CD14-positive monocyte (primary cell): ENCODE data around the gene PATJ. TPM values are rescaled to one million over a fixed set of nuclear protein-coding genes. Genes with fewer than 3 reads are reported as not detected.
"Not testable (repeated sequence)": the region's sequence is repeated elsewhere in the genome, so short reads cannot be mapped to it uniquely, and the experiment has no call there.

Experiments used
- DNase-seq, 3 donors: peaks; one replicate each; pipeline ENCODE4 v3.0.0-alpha.2; 2011 to 2022
- H2AFZ ChIP-seq: 2 replicates; pipeline ENCODE4 v1.6.0; 2012; ENCODE audit warnings: mild to moderate bottlenecking, low read depth, low read length, inconsistent platforms; ENCODE audit not compliant: insufficient read depth, poor library complexity, severe bottlenecking
- H3K27ac ChIP-seq, 2 donors: 1 replicate in 1 of 2; 2 replicates in 1 of 2; pipeline ENCODE4 v1.5.1; 2012 to 2013; ENCODE audit warnings: low read length in 2 of 2, control low read depth in 1 of 2, inconsistent platforms in 1 of 2, low read depth in 1 of 2, mild to moderate bottlenecking in 1 of 2
- H3K27me3 ChIP-seq, 2 donors: one replicate each; pipeline versions ENCODE4 v1.6.0 to v1.6.1; 2011 to 2013; ENCODE audit warnings: low read length in 2 of 2; ENCODE audit not compliant: control insufficient read depth in 2 of 2, insufficient read depth in 2 of 2
- H3K36me3 ChIP-seq, 2 donors: replicated peaks in 1 of 2; 1 replicate in 1 of 2; 2 replicates in 1 of 2; pipeline versions ENCODE4 v1.5.1 to v1.6.1; 2012 to 2013; ENCODE audit warnings: low read length in 2 of 2, control low read depth in 1 of 2, inconsistent platforms in 1 of 2, mild to moderate bottlenecking in 1 of 2; ENCODE audit not compliant: insufficient read depth in 2 of 2, control insufficient read depth in 1 of 2
- H3K4me1 ChIP-seq, 2 donors: 1 replicate in 1 of 2; 2 replicates in 1 of 2; pipeline versions ENCODE4 v1.5.1 to v1.6.1; 2012 to 2013; ENCODE audit warnings: low read length in 2 of 2, control low read depth in 1 of 2, inconsistent platforms in 1 of 2, mild to moderate bottlenecking in 1 of 2, moderate library complexity in 1 of 2; ENCODE audit not compliant: insufficient read depth in 2 of 2, control insufficient read depth in 1 of 2
- H3K4me2 ChIP-seq: replicated peaks from 2 replicates; pipeline ENCODE3; 2012; ENCODE audit warnings: low read length, moderate library complexity, mild to moderate bottlenecking; ENCODE audit not compliant: poor library complexity, severe bottlenecking; ENCODE audit errors: extremely low read depth
- H3K4me3 ChIP-seq, 3 experiments: fragments of 200-600 bp in 1 of 3; sonication (generic) in 1 of 3; replicated peaks in 1 of 3; 1 replicate in 2 of 3; 2 replicates in 1 of 3; pipeline ENCODE4 v1.5.1; 2011 to 2013; ENCODE audit warnings: low read length in 3 of 3, mild to moderate bottlenecking in 3 of 3, control low read depth in 2 of 3, low read depth in 2 of 3, inconsistent platforms in 1 of 3, moderate library complexity in 1 of 3
- H3K79me2 ChIP-seq: 2 replicates; pipeline ENCODE4 v1.6.0; 2012; ENCODE audit warnings: mild to moderate bottlenecking, control low read depth, inconsistent platforms, low read length, moderate library complexity; ENCODE audit not compliant: insufficient read depth
- H3K9ac ChIP-seq: 2 replicates; pipeline ENCODE4 v1.6.0; 2017; ENCODE audit warnings: low read length, mild to moderate bottlenecking; ENCODE audit not compliant: insufficient read depth, poor library complexity, severe bottlenecking
- H3K9me3 ChIP-seq, 2 donors: replicated peaks in 1 of 2; 1 replicate in 1 of 2; 2 replicates in 1 of 2; pipeline versions ENCODE4 v1.5.1 to v1.6.1; 2012 to 2013; ENCODE audit warnings: low read length in 2 of 2, control low read depth in 1 of 2; ENCODE audit not compliant: control insufficient read depth in 1 of 2, insufficient read depth in 1 of 2
- H4K20me1 ChIP-seq: 2 replicates; pipeline ENCODE4 v1.6.0; 2012; ENCODE audit warnings: mild to moderate bottlenecking, low read length, control low read depth, moderate library complexity; ENCODE audit not compliant: insufficient read depth
- H3K27ac Mint-ChIP-seq, 7 donors: one replicate each; pipeline ENCODE4 v1.8.0; 2020; ENCODE audit warnings: mild to moderate bottlenecking in 7 of 7, mixed read lengths in 7 of 7, moderate library complexity in 6 of 7, inconsistent platforms in 2 of 7
- H3K27me3 Mint-ChIP-seq, 3 donors: one replicate each; pipeline ENCODE4 v1.8.0; 2021 to 2022; ENCODE audit warnings: low read depth in 3 of 3, mild to moderate bottlenecking in 3 of 3, mixed read lengths in 3 of 3, moderate library complexity in 3 of 3, inconsistent platforms in 1 of 3
- H3K36me3 Mint-ChIP-seq, 2 donors: one replicate each; pipeline ENCODE4 v1.8.0; 2020; ENCODE audit warnings: mixed read lengths in 2 of 2, inconsistent platforms in 1 of 2, mild to moderate bottlenecking in 1 of 2
- H3K4me1 Mint-ChIP-seq: one replicate; pipeline ENCODE4 v1.8.0; 2020; ENCODE audit warnings: mild to moderate bottlenecking, mixed read lengths
- H3K4me3 Mint-ChIP-seq, 2 donors: one replicate each; pipeline ENCODE4 v1.8.0; 2020; ENCODE audit warnings: mild to moderate bottlenecking in 2 of 2, mixed read lengths in 2 of 2, moderate library complexity in 1 of 2
- H3K9me3 Mint-ChIP-seq, 7 donors: one replicate each; pipeline ENCODE4 v1.8.0; 2020 to 2022; ENCODE audit warnings: mixed read lengths in 7 of 7, mild to moderate bottlenecking in 6 of 7, moderate library complexity in 6 of 7, inconsistent platforms in 2 of 7
- CTCF ChIP-seq: fragments of 200-600 bp; IDR thresholded peaks from one replicate; pipeline ENCODE4 v1.8.0; 2022; ENCODE audit warnings: antibody characterized with exemption, mild to moderate bottlenecking
- WGBS: methylation state at CpG from one replicate; pipeline ENCODE4 v1.1.5; 2013; ENCODE audit warnings: missing lambda C conversion rate; ENCODE audit not compliant: insufficient coverage; 5-methylcytosine and 5-hydroxymethylcytosine counted together
- intact Hi-C, 2 donors: fragments of 100-400 bp; cut with micrococcal nuclease; formaldehyde crosslinking; loops; one replicate each; pipeline versions ENCODE4 v1.15.0 to v1.15.1; 2023
- polyA plus RNA-seq, 3 donors: library from polyadenylated mRNA; depleted of rRNA in 1 of 3; unstranded in 2 of 3; stranded (reverse) in 1 of 3; fragments of 300-500 nt in 2 of 3; fragments of >200 nt in 1 of 3; fragmentation: Illumina TruSeq in 2 of 3; gene quantifications; 1 replicate in 2 of 3; 2 replicates in 1 of 3; pipeline ENCODE4 v1.2.3, GENCODE V29; 2012 to 2021

The PATJ gene
- polyA plus RNA-seq, 3 donors: 0.01 to 0.23 TPM; not detected in 1

- H3K27ac ChIP-seq: no peak overlapping the region
- no peak for DNase-seq
- H3K9ac ChIP-seq: no peak overlapping the region
- H4K20me1 ChIP-seq: no peaks in the 10 kb centered on the region
- no peaks in the 10 kb centered on the region for H3K4me1 ChIP-seq
- no peak overlapping the region for H3K4me2 ChIP-seq
- no peak overlapping the region for H3K4me3 ChIP-seq
- H3K36me3 ChIP-seq: no peaks in the 10 kb centered on the region
- Mint-ChIP-seq H3K36me3 (no peaks in the 10 kb centered on the region), H3K4me3 (no peak overlapping the region), H3K9me3 (peaks cover 0 to 2% (median 0%) of the 10 kb centered on the region in 7 donors), H3K27me3 (peaks cover 0 to 2% (median 0%) of the 10 kb centered on the region in 3 donors), H3K4me1 (no peaks in the 10 kb centered on the region), H3K27ac (no peak overlapping the region)
- no peaks in the 10 kb centered on the region for H3K27me3 ChIP-seq
- intact Hi-C loops: no loop called here
- no peak for TF ChIP-seq CTCF
- no peaks in the 10 kb centered on the region for H3K9me3 ChIP-seq
- no peaks in the 10 kb centered on the region for H3K79me2 ChIP-seq
- 100% methylated on average over 1 of the region's 6 CpGs for WGBS
- no peak overlapping the region for H2AFZ ChIP-seq
Measured at GRCh38 chr1:62180639-62181038, 438.4 kb downstream of the PATJ start.

GRCh38 chr1:62181532-62181931 lies 439.3 kb downstream of the PATJ start:
- Mint-ChIP-seq H3K4me3 (no peak overlapping the region), H3K27ac (no peak overlapping the region), H3K36me3 (no peaks in the 10 kb centered on the region), H3K4me1 (no peaks in the 10 kb centered on the region), H3K9me3 (peaks cover 0 to 2% (median 0%) of the 10 kb centered on the region in 7 donors), H3K27me3 (peaks cover 0 to 2% (median 0%) of the 10 kb centered on the region in 3 donors)
- Histone ChIP-seq H3K9ac (no peak overlapping the region), H4K20me1 (no peaks in the 10 kb centered on the region), H2AFZ (no peak overlapping the region), H3K9me3 (no peaks in the 10 kb centered on the region), H3K36me3 (no peaks in the 10 kb centered on the region), H3K79me2 (no peaks in the 10 kb centered on the region), H3K4me1 (no peaks in the 10 kb centered on the region), H3K4me2 (no peak overlapping the region), H3K4me3 (no peak overlapping the region), H3K27ac (no peak overlapping the region), H3K27me3 (no peaks in the 10 kb centered on the region)
- intact Hi-C loops: no loop called here
- TF ChIP-seq CTCF: no peak
- 81% methylated on average over 4 of the region's 7 CpGs for WGBS
- no peak for DNase-seq

- H3K9ac ChIP-seq, H3K4me3 ChIP-seq, H3K27ac ChIP-seq, H3K27ac Mint-ChIP-seq, H3K27me3 ChIP-seq, H3K36me3 Mint-ChIP-seq, H3K4me1 Mint-ChIP-seq, H3K4me2 ChIP-seq, H2AFZ ChIP-seq, H4K20me1 ChIP-seq, H3K27me3 Mint-ChIP-seq, intact Hi-C loops, H3K79me2 ChIP-seq, H3K9me3 Mint-ChIP-seq, H3K4me3 Mint-ChIP-seq, DNase-seq, H3K9me3 ChIP-seq, H3K4me1 ChIP-seq, H3K36me3 ChIP-seq: not testable (repeated sequence)
- 100% methylated on average over 3 of the region's 8 CpGs for WGBS
Measured at GRCh38 chr1:62182157-62182556, 439.9 kb downstream of the PATJ start.
